HG02938 (cell line): ENCODE data around the gene IFRD1.

Experiments
- ATAC-seq: cut with Tn5 transposase; IDR thresholded peaks from one replicate; pipeline ENCODE4 v1.9.1; 2021; ENCODE audit warnings: mild to moderate bottlenecking, moderate library complexity; ENCODE audit not compliant: unreplicated experiment

IFRD1 gene

GRCh38 chr7:112485766-112486165, 35.5 kb downstream of the IFRD1 start:
- ATAC-seq = no peak

GRCh38 chr7:112487457-112488263, 37.4 kb downstream of the IFRD1 start:
- ATAC-seq = no peak

- ATAC-seq = no peak
Observed at GRCh38 chr7:112488264-112488552, 37.9 kb downstream of the IFRD1 start.

GRCh38 chr7:112492186-112492585, 41.9 kb downstream of the IFRD1 start:
- no peak for ATAC-seq

- ATAC-seq = no peak
Observed at GRCh38 chr7:112494656-112495055, 44.4 kb downstream of the IFRD1 start.

GRCh38 chr7:112495156-112495788, 45.0 kb downstream of the IFRD1 start:
- no peak for ATAC-seq

- peak; percentile 58 for ATAC-seq
Observed at GRCh38 chr7:112495810-112496462, 45.7 kb downstream of the IFRD1 start.

GRCh38 chr7:112497481-112497880, 47.2 kb downstream of the IFRD1 start:
- peak; percentile 55 for ATAC-seq

GRCh38 chr7:112500619-112501018, 50.4 kb downstream of the IFRD1 start:
- ATAC-seq = no peak

GRCh38 chr7:112501801-112502503, 51.7 kb downstream of the IFRD1 start:
- ATAC-seq = no peak

GRCh38 chr7:112502700-112503099, 52.4 kb downstream of the IFRD1 start:
- ATAC-seq = no peak

- no peak for ATAC-seq
Observed at GRCh38 chr7:112503361-112503972, 53.2 kb downstream of the IFRD1 start.

GRCh38 chr7:112504093-112504695, 53.9 kb downstream of the IFRD1 start:
- no peak for ATAC-seq

GRCh38 chr7:112505495-112505894, 55.2 kb downstream of the IFRD1 start:
- no peak for ATAC-seq

- no peak for ATAC-seq
Observed at GRCh38 chr7:112508404-112508803, 58.1 kb downstream of the IFRD1 start.

- no peak for ATAC-seq
Observed at GRCh38 chr7:112509402-112509801, 59.1 kb downstream of the IFRD1 start.

GRCh38 chr7:112510001-112510742, 59.9 kb downstream of the IFRD1 start:
- peak; percentile 53 for ATAC-seq

- no peak for ATAC-seq
Observed at GRCh38 chr7:112510743-112511110, 60.5 kb downstream of the IFRD1 start.

- ATAC-seq = no peak
Observed at GRCh38 chr7:112511451-112512202, 61.4 kb downstream of the IFRD1 start.
